Lower leg skin (tissue), 4 donors: ENCODE data around the gene PYHIN1. TPM values are rescaled to one million over a fixed set of nuclear protein-coding genes. Genes with fewer than 3 reads are reported as not detected.

Experiments
- DNase-seq, 2 donors: peaks; one replicate each; pipeline ENCODE4 v3.0.0-alpha.2; 2019; ENCODE audit warnings: low spot score in 2 of 2
- H3K4me3 ChIP-seq: fragments of 200-600 bp; sonication (generic); 2 replicates; pipeline ENCODE4 v1.5.1; 2017; ENCODE audit warnings: mild to moderate bottlenecking, low read depth; ENCODE audit not compliant: poor library complexity, severe bottlenecking
- CTCF ChIP-seq, 3 donors: fragments of 450-650 bp; IDR thresholded peaks; one replicate each; pipeline ENCODE4 v1.5.1; 2016; ENCODE audit warnings: antibody characterized with exemption in 3 of 3, mild to moderate bottlenecking in 3 of 3, moderate library complexity in 2 of 3
- POLR2A ChIP-seq, 2 donors: fragments of 450-650 bp; IDR thresholded peaks; one replicate each; pipeline ENCODE4 v1.6.1; 2016 to 2017; ENCODE audit warnings: antibody characterized with exemption in 2 of 2, mild to moderate bottlenecking in 1 of 2, moderate library complexity in 1 of 2
- WGBS, 2 donors: methylation state at CpG; one replicate each; pipeline ENCODE4 v1.1.5; 2018; 5-methylcytosine and 5-hydroxymethylcytosine counted together
- intact Hi-C: fragments of 100-400 bp; cut with DNase I; formaldehyde crosslinking; loops from one replicate; pipeline ENCODE4 v1.15.0; 2023; ENCODE audit warnings: low total_unique reads
- total RNA-seq, 4 donors: library from RNA; depleted of rRNA; stranded (reverse); fragments of >200 nt; gene quantifications; one replicate each; pipeline ENCODE4 v1.1.0, GENCODE V29; 2016

Gene PYHIN1
- total RNA-seq, 4 donors from 2014 or later = 0.39 TPM; not detected in 3

- 73 to 81% methylated on average over 1 of the region's 1 CpG for WGBS, 2 donors
- TF ChIP-seq POLR2A (IDR thresholded peaks at IDR 0.05) (no peak), CTCF (IDR thresholded peaks at IDR 0.05) (no peak)
- DNase-seq = no peak
- no peak overlapping the region for H3K4me3 ChIP-seq
- intact Hi-C loops = no loop called here
These were observed 47.9 kb downstream of the PYHIN1 start for GRCh38 chr1:158979229-158979628.

DNA sequence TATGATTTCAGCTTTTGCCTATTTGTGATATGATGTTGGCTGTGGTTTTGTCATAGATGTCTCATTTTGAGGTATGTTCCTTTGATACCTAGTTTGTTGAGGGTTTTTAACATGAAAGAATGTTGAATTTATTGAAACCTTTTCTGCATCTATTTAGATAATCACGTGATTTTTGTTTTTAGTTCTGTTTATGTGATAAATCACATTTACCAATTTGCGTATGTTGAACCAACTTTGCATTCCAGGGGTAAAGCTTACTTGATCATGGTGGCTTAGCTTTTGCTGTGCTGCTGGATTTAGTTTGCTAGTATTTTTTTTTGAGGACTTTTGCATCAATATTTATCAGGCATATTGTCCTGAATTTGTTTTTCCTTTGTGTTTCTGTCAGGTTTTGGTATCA is 51.9 kb downstream of the PYHIN1 start:
- no peak overlapping the region for H3K4me3 ChIP-seq
- 80% methylated on average over 2 of the region's 2 CpGs for WGBS, 2 donors

DNA sequence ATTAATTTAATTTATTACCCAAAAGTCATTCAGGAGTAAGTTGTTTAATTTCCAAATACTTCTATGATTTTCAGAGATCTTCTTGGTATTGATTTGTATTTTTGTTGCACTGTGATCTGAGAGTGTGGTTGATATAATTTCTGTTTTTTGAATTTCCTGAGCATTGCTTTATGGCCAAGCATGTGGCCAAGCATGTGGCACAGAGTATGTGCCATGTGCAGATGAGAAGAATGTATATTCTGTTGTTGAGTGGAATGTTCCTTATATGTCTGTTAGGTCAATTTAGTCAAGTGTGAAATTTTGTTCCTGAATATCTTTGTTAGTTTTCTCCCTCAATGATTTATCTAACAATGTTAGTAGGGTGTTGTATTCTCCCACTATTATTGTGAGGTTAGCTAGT is 53.0 kb downstream of the PYHIN1 start:
- H3K4me3 ChIP-seq = no peak overlapping the region
- no peak for TF ChIP-seq POLR2A (IDR thresholded peaks at IDR 0.05)
- TF ChIP-seq CTCF (IDR thresholded peaks at IDR 0.05) = no peak
- intact Hi-C loops = no loop called here
- no peak for DNase-seq

More for the DNA sequence above, 51.9 kb downstream of the PYHIN1 start:
- DNase-seq = no peak
- intact Hi-C loops = no loop called here
- TF ChIP-seq POLR2A (IDR thresholded peaks at IDR 0.05) (no peak), CTCF (IDR thresholded peaks at IDR 0.05) (no peak)

GRCh38 chr1:158989424-158989823 is 58.1 kb downstream of the PYHIN1 start:
- WGBS, 2 donors = 25 to 35% methylated on average over 1 of the region's 1 CpG
- TF ChIP-seq POLR2A (IDR thresholded peaks at IDR 0.05) (no peak), CTCF (IDR thresholded peaks at IDR 0.05) (no peak)
- intact Hi-C loops = no loop called here
- DNase-seq = no peak
- no peak overlapping the region for H3K4me3 ChIP-seq

DNA sequence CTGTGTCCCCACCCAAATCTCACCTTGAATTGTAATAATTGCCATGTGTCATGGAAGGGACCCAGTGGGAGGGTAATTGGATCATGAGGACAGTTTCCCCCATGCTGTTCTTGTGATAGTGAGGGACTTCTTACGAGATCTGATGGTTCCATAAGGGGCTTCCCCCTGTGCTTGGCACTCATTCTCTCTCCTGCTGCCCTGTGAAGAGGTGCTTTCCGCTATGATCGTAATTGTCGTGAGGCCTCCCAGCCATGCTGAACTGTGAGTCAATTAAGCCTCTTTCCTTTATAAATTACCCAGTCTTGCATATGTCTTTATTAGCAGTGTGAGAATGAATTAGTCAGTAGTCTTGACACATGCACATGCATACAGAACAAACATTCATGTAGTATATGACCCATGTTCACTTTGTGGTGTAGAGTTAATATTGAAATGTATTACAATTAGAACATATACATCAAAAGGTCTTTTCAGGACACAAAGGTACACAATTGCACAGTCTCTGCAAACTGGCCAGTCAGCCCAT is 61.5 kb downstream of the PYHIN1 start:
- intact Hi-C loops = no loop called here
- 78 to 83% methylated on average over 4 of the region's 4 CpGs for WGBS, 2 donors
- no peak for DNase-seq
- H3K4me3 ChIP-seq = no peak overlapping the region
- TF ChIP-seq POLR2A (IDR thresholded peaks at IDR 0.05) (no peak), CTCF (IDR thresholded peaks at IDR 0.05) (no peak)

GRCh38 chr1:158996998-158997397 is 65.6 kb downstream of the PYHIN1 start:
- H3K4me3 ChIP-seq = no peak overlapping the region
- DNase-seq = no peak
- WGBS, 2 donors = 71 to 73% methylated on average over 5 of the region's 5 CpGs
- TF ChIP-seq CTCF (IDR thresholded peaks at IDR 0.05) (no peak), POLR2A (IDR thresholded peaks at IDR 0.05) (no peak)
- intact Hi-C loops = no loop called here
